Cardiac muscle cell (in vitro differentiated cells and primary cell): ENCODE data around the gene CDHR3. TPM values are rescaled to one million over a fixed set of nuclear protein-coding genes. Genes with fewer than 3 reads are reported as not detected.
A peak's percentile ranks its signal among the peaks of the same experiment; 100 is the strongest.

Source experiments
- DNase-seq, 2 donors: peaks; one replicate each; pipeline versions ENCODE4 v3.0.0 to v3.0.0-alpha.2; 2010 to 2017; ENCODE audit warnings: low read depth in 1 of 2, low spot score in 1 of 2
- H3K27ac ChIP-seq: fragments of 200-600 bp; sonication (generic); 2 replicates; pipeline ENCODE4 v1.5.1; 2016
- H3K27me3 ChIP-seq: fragments of 200-600 bp; sonication (generic); 2 replicates; pipeline ENCODE4 v1.6.0; 2016; ENCODE audit warnings: control low read depth
- H3K36me3 ChIP-seq: fragments of 200-600 bp; sonication (generic); 2 replicates; pipeline ENCODE4 v1.5.1; 2016; ENCODE audit warnings: control low read depth
- H3K4me1 ChIP-seq: fragments of 200-600 bp; sonication (generic); 2 replicates; pipeline ENCODE4 v1.8.1; 2017; ENCODE audit warnings: low read depth, mild to moderate bottlenecking, mixed run types
- H3K4me3 ChIP-seq: fragments of 200-600 bp; sonication (generic); 2 replicates; pipeline ENCODE4 v1.5.1; 2016; ENCODE audit warnings: mild to moderate bottlenecking
- H3K9me3 ChIP-seq: fragments of 200-600 bp; sonication (generic); 2 replicates; pipeline ENCODE4 v1.5.1; 2017; ENCODE audit warnings: low read depth, mild to moderate bottlenecking, control low read depth
- polyA plus RNA-seq: library from polyadenylated mRNA; unstranded; fragments of >200 nt; fragmentation: Nextera tagmentation; extraction: Ambion mirVana; gene quantifications from 2 replicates; pipeline ENCODE4 v1.2.1, GENCODE V29; 2016
- total RNA-seq: library from RNA; depleted of rRNA; stranded (reverse); fragments of >200 nt; gene quantifications from 2 replicates; pipeline ENCODE4 v1.2.3, GENCODE V29; 2016
- TF ChIP-seq, protein P1 (sequence below): IDR thresholded peaks from 2 replicates; pipeline ENCODE4 v1.5.1; 2012; ENCODE audit warnings: low read depth, mild to moderate bottlenecking, low read length

Gene CDHR3
- total and polyA plus RNA-seq, 2 experiments from 2014 or later = 9.3 to 12.2 TPM

- H3K36me3 ChIP-seq = no peaks in the 10 kb centered on the region
- TF ChIP-seq, protein P1, sequence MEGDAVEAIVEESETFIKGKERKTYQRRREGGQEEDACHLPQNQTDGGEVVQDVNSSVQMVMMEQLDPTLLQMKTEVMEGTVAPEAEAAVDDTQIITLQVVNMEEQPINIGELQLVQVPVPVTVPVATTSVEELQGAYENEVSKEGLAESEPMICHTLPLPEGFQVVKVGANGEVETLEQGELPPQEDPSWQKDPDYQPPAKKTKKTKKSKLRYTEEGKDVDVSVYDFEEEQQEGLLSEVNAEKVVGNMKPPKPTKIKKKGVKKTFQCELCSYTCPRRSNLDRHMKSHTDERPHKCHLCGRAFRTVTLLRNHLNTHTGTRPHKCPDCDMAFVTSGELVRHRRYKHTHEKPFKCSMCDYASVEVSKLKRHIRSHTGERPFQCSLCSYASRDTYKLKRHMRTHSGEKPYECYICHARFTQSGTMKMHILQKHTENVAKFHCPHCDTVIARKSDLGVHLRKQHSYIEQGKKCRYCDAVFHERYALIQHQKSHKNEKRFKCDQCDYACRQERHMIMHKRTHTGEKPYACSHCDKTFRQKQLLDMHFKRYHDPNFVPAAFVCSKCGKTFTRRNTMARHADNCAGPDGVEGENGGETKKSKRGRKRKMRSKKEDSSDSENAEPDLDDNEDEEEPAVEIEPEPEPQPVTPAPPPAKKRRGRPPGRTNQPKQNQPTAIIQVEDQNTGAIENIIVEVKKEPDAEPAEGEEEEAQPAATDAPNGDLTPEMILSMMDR = no peak
Observed at GRCh38 chr7:106036004-106036403, 72.9 kb downstream of the CDHR3 start.

DNA sequence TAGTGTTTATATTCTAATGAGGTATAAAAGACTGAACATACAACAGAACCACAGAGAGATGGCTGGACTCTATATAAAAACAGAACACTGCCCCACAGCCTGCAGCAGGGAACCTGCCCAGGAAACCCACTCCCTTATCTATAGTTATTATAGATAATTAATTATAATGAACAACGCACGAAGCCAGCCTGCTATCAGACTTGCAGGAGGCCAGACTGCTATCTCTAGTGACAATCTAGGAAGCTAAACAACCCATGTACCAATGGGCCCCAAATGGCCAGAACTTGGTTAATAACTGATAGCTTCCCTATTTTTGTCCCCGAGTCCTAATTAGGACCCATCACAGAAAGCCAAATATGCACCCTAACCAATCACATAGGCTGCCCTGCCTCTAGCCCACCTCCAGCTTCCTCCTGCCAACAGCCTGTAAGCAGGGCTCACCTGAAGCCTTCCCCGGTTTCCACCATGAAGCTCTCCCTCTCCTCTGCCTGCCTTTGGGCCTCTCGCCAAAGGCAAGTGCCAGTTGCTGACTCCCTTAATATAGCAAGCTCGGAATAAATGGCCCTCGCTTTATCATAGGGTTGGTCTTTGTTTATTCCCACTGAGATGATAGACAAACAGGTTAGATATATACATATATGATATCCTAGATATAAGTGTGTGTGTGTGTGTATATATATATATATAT is 74.6 kb downstream of the CDHR3 start:
- Histone ChIP-seq H3K36me3 (no peaks in the 10 kb centered on the region), H3K4me3 (no peak overlapping the region), H3K27ac (no peak overlapping the region), H3K9me3 (no peaks in the 10 kb centered on the region), H3K27me3 (no peaks in the 10 kb centered on the region), H3K4me1 (peaks cover 3% of the 10 kb centered on the region)
- TF ChIP-seq, protein P1 = no peak
- DNase-seq = no peak

More at GRCh38 chr7:106036004-106036403, 72.9 kb downstream of the CDHR3 start:
- Histone ChIP-seq H3K9me3 (no peaks in the 10 kb centered on the region), H3K27ac (no peak overlapping the region), H3K27me3 (no peaks in the 10 kb centered on the region), H3K4me3 (no peak overlapping the region), H3K4me1 (peaks cover 6% of the 10 kb centered on the region)
- DNase-seq = no peak

- Histone ChIP-seq H3K27ac (no peak overlapping the region), H3K27me3 (no peaks in the 10 kb centered on the region), H3K4me3 (no peak overlapping the region), H3K9me3 (no peaks in the 10 kb centered on the region), H3K36me3 (no peaks in the 10 kb centered on the region), H3K4me1 (peaks cover 4% of the 10 kb centered on the region)
- TF ChIP-seq, protein P1 = no peak
- DNase-seq = no peak
Observed at GRCh38 chr7:106038289-106038688, 75.2 kb downstream of the CDHR3 start.

DNA sequence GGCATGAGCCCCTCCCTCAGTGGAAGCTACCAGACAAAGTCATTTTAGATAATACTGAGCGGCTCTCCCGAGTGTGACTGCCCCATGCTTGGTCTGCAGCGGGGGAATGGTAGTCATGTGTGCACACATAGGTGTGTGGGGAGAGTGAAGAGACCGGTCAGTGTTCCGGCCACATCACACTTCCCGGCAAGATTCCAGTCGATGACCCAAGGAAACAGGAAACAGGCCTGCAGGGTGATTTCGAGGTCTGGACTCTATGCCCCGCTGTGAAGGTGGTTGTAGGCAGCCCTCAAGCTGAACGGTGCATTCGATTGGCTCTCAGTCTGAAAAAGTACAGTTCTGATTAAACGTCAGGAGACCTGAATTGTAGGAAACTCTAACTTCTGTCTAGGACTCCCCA is 75.9 kb downstream of the CDHR3 start:
- no peak overlapping the region for H3K27ac ChIP-seq
- TF ChIP-seq, protein P1 = no peak
- H3K9me3 ChIP-seq = no peaks in the 10 kb centered on the region
- H3K27me3 ChIP-seq = no peaks in the 10 kb centered on the region
- H3K36me3 ChIP-seq = no peaks in the 10 kb centered on the region
- DNase-seq = no peak
- H3K4me1 ChIP-seq = peaks cover 4% of the 10 kb centered on the region
- no peak overlapping the region for H3K4me3 ChIP-seq

DNA sequence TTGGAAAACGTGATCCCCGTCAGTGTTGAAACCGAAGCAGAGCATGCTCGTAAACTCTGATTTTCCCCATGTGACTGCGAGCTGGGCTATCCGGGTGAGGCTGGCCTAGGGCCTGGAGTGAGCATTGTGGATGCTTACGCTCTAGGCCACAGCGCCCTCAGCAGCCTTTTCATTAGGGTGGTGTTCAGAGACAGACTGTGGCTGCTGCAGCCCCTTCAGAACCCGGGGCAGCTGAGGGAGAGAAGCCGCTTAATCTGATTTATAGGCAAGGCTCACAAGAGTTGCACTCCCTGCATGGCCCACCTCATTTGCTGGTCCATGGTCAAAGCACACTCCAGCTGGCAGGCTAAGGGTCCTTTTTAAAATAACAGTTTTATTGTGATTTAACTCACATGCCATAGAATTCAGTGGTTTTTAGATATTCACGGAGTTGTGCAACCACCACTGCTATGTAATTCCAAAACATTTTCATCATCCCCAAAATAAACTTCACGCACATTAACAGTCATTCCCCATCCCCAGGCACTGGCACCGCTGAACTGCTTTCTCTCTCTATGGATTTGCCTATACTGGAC is 76.5 kb downstream of the CDHR3 start:
- no peaks in the 10 kb centered on the region for H3K27me3 ChIP-seq
- H3K27ac ChIP-seq = no peak overlapping the region
- H3K4me1 ChIP-seq = peaks cover 4% of the 10 kb centered on the region
- no peaks in the 10 kb centered on the region for H3K36me3 ChIP-seq
- no peak overlapping the region for H3K4me3 ChIP-seq
- no peaks in the 10 kb centered on the region for H3K9me3 ChIP-seq
- TF ChIP-seq, protein P1 = peak; percentile 11
- peak; percentile 42 to 87 for DNase-seq
